Mesothelial cell of epicardium (in vitro differentiated cells): ENCODE data around the gene PIM1. TPM values are rescaled to one million over a fixed set of nuclear protein-coding genes. Genes with fewer than 3 reads are reported as not detected.
"Not testable (repeated sequence)": the region's sequence is repeated elsewhere in the genome, so short reads cannot be mapped to it uniquely, and the experiment has no call there.

ENCODE experiments used
- DNase-seq, 2 experiments: peaks; one replicate each; pipeline ENCODE4 v3.0.0; 2021; ENCODE audit warnings: low spot score in 2 of 2; ENCODE audit not compliant: unreplicated experiment in 2 of 2
- H3K27ac Mint-ChIP-seq: 2 replicates; pipeline ENCODE4 v1.8.0; 2021; ENCODE audit warnings: mixed read lengths
- H3K27me3 Mint-ChIP-seq: 2 replicates; pipeline ENCODE4 v1.8.0; 2021; ENCODE audit warnings: low read depth, mixed read lengths
- H3K36me3 Mint-ChIP-seq: 2 replicates; pipeline ENCODE4 v1.8.0; 2021; ENCODE audit warnings: mixed read lengths
- H3K4me1 Mint-ChIP-seq: 2 replicates; pipeline ENCODE4 v1.8.0; 2021; ENCODE audit warnings: mixed read lengths
- H3K4me3 Mint-ChIP-seq: 2 replicates; pipeline ENCODE4 v1.8.0; 2021; ENCODE audit warnings: mild to moderate bottlenecking, moderate library complexity, mixed read lengths
- H3K9me3 Mint-ChIP-seq: 2 replicates; pipeline ENCODE4 v1.8.0; 2021; ENCODE audit warnings: mixed read lengths
- total RNA-seq: library from RNA; stranded (reverse); gene quantifications from 3 replicates; pipeline ENCODE4 v1.2.1, GENCODE V29; 2021
- TF ChIP-seq, protein P1 (sequence below): fragments of 200-600 bp; sonication (generic); IDR thresholded peaks from one replicate; pipeline ENCODE4 v1.5.0; 2021; ENCODE audit warnings: antibody characterized with exemption; ENCODE audit not compliant: unreplicated experiment

Gene PIM1
- total RNA-seq, 1 donor from 2014 or later: 26.2 TPM

DNA sequence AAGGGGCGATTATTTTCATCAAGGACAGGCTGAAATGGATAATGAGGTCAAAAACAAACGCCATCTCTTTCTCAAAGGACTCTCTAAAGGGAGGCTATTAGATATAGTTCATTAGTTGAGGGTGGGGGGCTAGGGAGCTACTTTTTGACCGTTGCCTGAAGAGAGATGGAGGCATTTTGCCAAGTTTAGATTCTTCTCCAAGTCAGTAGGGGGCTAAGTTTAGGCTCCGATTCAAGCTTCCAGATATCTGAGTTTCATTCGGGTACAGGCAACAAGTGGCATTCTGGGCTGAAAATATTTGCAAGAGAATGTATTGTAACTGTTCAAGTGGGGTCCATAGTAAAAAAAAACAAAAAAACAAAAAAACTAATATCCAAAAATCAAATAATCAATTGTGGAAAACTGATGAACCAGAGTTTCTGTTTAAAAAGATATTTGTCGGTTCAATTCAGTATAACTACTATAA, 43.4 kb upstream of the PIM1 start:
- H3K4me1 Mint-ChIP-seq: peaks cover 54% of the 10 kb centered on the region
- H3K27ac Mint-ChIP-seq: peak overlapping the region; percentile 99
- no peak for DNase-seq
- TF ChIP-seq, protein P1, sequence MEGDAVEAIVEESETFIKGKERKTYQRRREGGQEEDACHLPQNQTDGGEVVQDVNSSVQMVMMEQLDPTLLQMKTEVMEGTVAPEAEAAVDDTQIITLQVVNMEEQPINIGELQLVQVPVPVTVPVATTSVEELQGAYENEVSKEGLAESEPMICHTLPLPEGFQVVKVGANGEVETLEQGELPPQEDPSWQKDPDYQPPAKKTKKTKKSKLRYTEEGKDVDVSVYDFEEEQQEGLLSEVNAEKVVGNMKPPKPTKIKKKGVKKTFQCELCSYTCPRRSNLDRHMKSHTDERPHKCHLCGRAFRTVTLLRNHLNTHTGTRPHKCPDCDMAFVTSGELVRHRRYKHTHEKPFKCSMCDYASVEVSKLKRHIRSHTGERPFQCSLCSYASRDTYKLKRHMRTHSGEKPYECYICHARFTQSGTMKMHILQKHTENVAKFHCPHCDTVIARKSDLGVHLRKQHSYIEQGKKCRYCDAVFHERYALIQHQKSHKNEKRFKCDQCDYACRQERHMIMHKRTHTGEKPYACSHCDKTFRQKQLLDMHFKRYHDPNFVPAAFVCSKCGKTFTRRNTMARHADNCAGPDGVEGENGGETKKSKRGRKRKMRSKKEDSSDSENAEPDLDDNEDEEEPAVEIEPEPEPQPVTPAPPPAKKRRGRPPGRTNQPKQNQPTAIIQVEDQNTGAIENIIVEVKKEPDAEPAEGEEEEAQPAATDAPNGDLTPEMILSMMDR: no peak
- H3K9me3 Mint-ChIP-seq: no peaks in the 10 kb centered on the region
- peak overlapping the region; percentile 61 for H3K4me3 Mint-ChIP-seq
- no peaks in the 10 kb centered on the region for H3K27me3 Mint-ChIP-seq
- no peaks in the 10 kb centered on the region for H3K36me3 Mint-ChIP-seq

DNA sequence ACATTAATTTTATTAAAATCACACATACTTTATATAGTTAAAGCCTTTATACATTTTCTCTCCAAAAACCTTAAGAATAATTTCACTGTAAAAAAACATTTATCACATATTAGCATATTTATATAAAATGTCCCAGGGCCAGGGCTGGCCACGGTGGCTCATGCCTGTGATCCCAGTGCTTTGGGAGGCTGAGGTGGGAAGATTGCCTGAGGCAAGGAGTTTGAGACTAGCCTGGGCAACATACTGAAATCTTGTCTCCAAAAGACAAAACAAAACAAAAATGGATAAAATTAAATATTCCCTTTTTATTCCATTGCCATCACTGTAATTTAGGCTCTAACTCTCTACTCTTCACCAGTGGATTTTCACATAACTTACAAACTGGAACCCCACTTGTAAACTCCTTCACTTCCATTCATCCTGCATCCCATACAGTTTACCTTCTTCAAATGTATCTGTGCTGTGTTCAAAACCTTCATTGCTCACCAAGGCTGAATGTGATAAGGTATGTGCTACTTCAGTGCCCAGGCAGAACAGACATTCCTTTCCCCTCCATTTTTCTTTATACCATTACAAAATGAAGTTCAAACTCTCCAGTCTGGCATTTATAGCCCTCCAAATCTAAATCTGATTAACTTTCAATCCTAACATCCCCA, 42.9 kb upstream of the PIM1 start:
- DNase-seq: no peak
- TF ChIP-seq, protein P1: no peak
- Mint-ChIP-seq H3K36me3 (no peaks in the 10 kb centered on the region), H3K27ac (peak overlapping the region; percentile 99), H3K4me3 (no peak overlapping the region), H3K27me3 (no peaks in the 10 kb centered on the region), H3K9me3 (no peaks in the 10 kb centered on the region), H3K4me1 (peaks cover 59% of the 10 kb centered on the region)

DNA sequence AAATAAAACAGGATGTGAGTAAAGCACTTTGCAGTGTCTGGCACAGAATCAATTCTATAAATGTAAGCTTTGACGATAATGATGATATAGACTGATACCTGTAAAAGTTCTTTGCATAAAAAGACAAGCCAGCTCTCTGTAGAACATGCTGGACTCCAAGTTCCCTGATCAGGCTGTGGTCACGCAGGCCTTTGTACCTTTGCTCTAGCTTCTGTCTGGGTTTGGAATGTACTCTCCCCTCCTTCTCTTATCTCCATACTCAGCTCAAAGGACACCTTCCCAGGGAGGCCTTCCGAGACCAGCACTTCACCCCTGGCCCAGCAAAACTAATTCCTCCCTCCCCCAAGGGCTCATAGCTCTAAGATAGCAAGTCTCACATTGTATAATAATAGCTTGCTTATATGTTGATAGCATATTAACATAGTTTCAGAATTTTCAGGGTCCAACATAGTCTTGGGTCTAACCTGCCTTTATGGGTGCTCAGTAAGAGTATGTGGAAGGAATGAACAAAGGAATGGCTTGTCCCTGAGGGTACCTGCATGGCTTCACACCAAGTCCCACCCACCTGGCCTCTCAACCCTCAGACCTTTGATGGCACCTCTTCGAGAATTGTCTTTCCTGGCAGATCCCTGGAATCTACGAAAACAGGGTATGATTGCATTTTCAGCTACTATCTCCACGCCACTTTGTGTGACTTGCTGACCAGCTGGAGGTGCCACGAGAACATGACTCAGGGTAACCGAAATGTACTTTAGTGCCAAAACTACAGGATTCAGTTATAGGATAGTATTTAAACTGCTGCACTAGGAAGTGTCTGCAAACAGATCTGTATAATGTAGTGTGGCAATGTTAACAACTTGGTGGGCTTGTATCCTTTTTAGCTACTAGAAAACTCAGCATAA, 41.7 kb upstream of the PIM1 start:
- Mint-ChIP-seq H3K27ac (peak overlapping the region; percentile 92), H3K4me3 (no peak overlapping the region), H3K9me3 (no peaks in the 10 kb centered on the region), H3K4me1 (peaks cover 58% of the 10 kb centered on the region), H3K36me3 (no peaks in the 10 kb centered on the region), H3K27me3 (no peaks in the 10 kb centered on the region)
- TF ChIP-seq, protein P1: no peak
- no peak for DNase-seq

DNA sequence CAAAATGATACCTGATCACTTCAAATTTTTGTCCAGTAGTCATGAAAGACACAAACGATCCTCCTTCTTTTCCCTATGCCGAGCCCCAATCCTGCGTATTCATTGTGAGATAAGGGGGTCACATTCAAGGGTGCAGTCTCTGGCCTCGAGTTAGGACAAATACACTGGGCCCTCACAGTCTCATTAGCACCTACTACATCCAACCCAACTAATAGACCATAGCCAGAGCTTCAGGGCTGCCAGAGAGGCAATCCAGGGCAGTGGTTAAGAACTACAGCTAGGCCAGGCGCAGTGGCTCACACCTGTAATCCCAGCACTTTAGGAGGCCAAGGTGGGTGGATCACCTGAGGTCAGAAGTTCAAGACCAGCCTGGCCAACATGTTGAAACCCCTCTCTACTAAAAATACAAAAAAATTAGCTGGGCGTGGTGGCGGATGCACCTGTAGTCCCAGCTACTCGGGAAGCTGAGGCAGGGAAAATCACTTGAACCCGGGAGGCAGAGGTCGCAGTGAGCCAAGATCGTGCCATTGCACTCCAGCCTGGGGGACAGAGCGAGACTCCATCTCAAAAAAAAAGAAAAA, 41.0 kb upstream of the PIM1 start:
- DNase-seq, H3K27me3 Mint-ChIP-seq, H3K36me3 Mint-ChIP-seq, H3K9me3 Mint-ChIP-seq, H3K4me3 Mint-ChIP-seq: not testable (repeated sequence)
- Mint-ChIP-seq H3K4me1 (peaks cover 60% of the 10 kb centered on the region), H3K27ac (peak overlapping the region; percentile 92)

DNA sequence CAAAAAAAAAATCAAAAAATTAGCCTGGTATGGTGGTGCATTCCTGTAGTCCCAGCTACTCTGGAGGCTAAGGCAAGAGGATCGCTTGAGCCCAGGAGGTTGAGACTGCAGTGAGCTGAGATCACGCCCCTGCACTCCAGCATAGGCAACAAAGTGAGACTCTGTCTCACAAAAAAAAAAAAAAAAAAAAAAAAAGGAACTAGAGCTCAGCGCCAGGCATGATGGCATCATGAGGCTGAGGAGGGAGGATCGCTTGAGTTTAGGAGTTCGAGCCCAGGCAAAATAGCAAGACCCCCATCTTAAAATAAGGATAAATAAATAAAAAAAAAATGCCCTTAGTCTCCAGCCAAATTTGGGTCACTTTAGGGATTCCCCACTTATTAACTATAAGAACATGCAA, 40.4 kb upstream of the PIM1 start:
- Mint-ChIP-seq H3K4me1 (peaks cover 63% of the 10 kb centered on the region), H3K27ac (peak overlapping the region; percentile 78), H3K4me3 (no peak overlapping the region), H3K27me3 (no peaks in the 10 kb centered on the region), H3K9me3 (no peaks in the 10 kb centered on the region), H3K36me3 (no peaks in the 10 kb centered on the region)
- DNase-seq: no peak
- TF ChIP-seq, protein P1: no peak

DNA sequence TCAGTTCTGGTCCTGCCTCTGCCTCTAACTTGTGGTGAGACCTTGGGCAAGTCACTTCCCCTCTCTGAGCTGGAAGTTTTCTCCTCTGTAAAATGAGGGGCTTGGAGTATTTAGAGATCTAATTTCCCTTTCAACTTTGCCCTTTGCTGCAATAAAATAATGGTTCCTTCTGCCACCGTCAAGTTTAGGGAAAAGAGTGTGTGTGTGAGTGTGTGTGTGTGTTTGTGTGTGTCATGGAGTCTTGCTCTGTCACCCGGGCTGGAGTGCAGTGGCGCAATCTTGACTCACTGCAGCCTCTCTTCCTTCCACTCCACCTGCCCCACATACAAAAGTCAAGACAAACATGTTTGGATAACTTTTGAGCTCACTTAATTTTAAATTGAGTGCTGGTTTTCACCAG, 39.2 kb upstream of the PIM1 start:
- no peaks in the 10 kb centered on the region for H3K27me3 Mint-ChIP-seq
- DNase-seq: no peak
- H3K4me3 Mint-ChIP-seq: no peak overlapping the region
- no peaks in the 10 kb centered on the region for H3K36me3 Mint-ChIP-seq
- peak overlapping the region; percentile 78 for H3K27ac Mint-ChIP-seq
- H3K9me3 Mint-ChIP-seq: no peaks in the 10 kb centered on the region
- TF ChIP-seq, protein P1: no peak
- peaks cover 68% of the 10 kb centered on the region for H3K4me1 Mint-ChIP-seq
